HTR-8/SVneo (cell line): ENCODE data around the gene CC2D1B.
"Not testable (repeated sequence)": the region's sequence is repeated elsewhere in the genome, so short reads cannot be mapped to it uniquely, and the experiment has no call there.

Experiments used
- DNase-seq: peaks from one replicate; pipeline ENCODE4 v3.0.0; 2011; ENCODE audit warnings: low spot score, mixed read lengths; ENCODE audit not compliant: insufficient read length
- FAIRE-seq: peaks from 2 replicates; lab custom pipeline; 2011; peaks lifted over from hg19 to GRCh38; lab: Jason Lieb, UNC

CC2D1B gene

GRCh38 chr1:52365746-52366516 is at the start of gene CC2D1B:
Gene CC2D1B, minus strand, starts transcription at chr1:52366205. Its CDS starts 1,585 bp downstream, at chr1:52364620.
- peak; percentile 95 for FAIRE-seq
- peak; percentile 97 for DNase-seq

GRCh38 chr1:52414942-52415341 is 48.9 kb upstream of the CC2D1B start:
- FAIRE-seq: no peak
- no peak for DNase-seq

GRCh38 chr1:52413410-52413989 is 47.5 kb upstream of the CC2D1B start:
- FAIRE-seq (no peak), DNase-seq (no peak)

GRCh38 chr1:52404975-52405338 is 39.0 kb upstream of the CC2D1B start:
- FAIRE-seq: no peak
- no peak for DNase-seq

GRCh38 chr1:52404116-52404974 is 38.3 kb upstream of the CC2D1B start, which contains the start of the genes ORC1 and PRPF38A:
Gene ORC1, minus strand, starts transcription at chr1:52404423. Its CDS starts 2,200 bp downstream, at chr1:52402223.
Gene PRPF38A, plus strand, starts transcription at chr1:52404602. Its CDS starts 148 bp downstream, at chr1:52404750.
- DNase-seq (peak; percentile 89), FAIRE-seq (peak; percentile 90)

GRCh38 chr1:52403566-52404115 is 37.6 kb upstream of the CC2D1B start:
- DNase-seq: peak; percentile 40
- FAIRE-seq: no peak

- FAIRE-seq: no peak
- no peak for DNase-seq
Observed at GRCh38 chr1:52402860-52403240, 36.8 kb upstream of the CC2D1B start.

GRCh38 chr1:52400131-52400530 is 34.1 kb upstream of the CC2D1B start:
- DNase-seq (no peak), FAIRE-seq (no peak)

GRCh38 chr1:52399629-52400028 is 33.6 kb upstream of the CC2D1B start:
- FAIRE-seq: no peak

GRCh38 chr1:52393174-52393573 is 27.2 kb upstream of the CC2D1B start:
- DNase-seq: no peak
- no peak for FAIRE-seq

More at GRCh38 chr1:52399629-52400028, 33.6 kb upstream of the CC2D1B start:
- no peak for DNase-seq

GRCh38 chr1:52386458-52386857 is 20.5 kb upstream of the CC2D1B start:
- no peak for FAIRE-seq
- DNase-seq: no peak

GRCh38 chr1:52385376-52385775 is 19.4 kb upstream of the CC2D1B start:
- DNase-seq (no peak), FAIRE-seq (no peak)

- not testable (repeated sequence) for FAIRE-seq, DNase-seq
Observed at GRCh38 chr1:52369851-52370250, 3.8 kb upstream of the CC2D1B start.

- FAIRE-seq (peak; percentile 36), DNase-seq (peak; percentile 48)
Observed at GRCh38 chr1:52368383-52369172, 2.6 kb upstream of the CC2D1B start.

GRCh38 chr1:52367272-52367671 is 1.3 kb upstream of the CC2D1B start:
- DNase-seq (no peak), FAIRE-seq (no peak)

GRCh38 chr1:52366517-52366827 is 467 bp upstream of the CC2D1B start:
- no peak for FAIRE-seq
- no peak for DNase-seq

GRCh38 chr1:52365071-52365745 is 797 bp downstream of the CC2D1B start:
- DNase-seq (peak; percentile 72), FAIRE-seq (peak; percentile 44)

- no peak for FAIRE-seq
- no peak for DNase-seq
Observed at GRCh38 chr1:52364235-52364839, 1.7 kb downstream of the CC2D1B start.

- no peak for DNase-seq
- FAIRE-seq: no peak
Observed at GRCh38 chr1:52360595-52360968, 5.4 kb downstream of the CC2D1B start.
